HL-60/S4 treated with phorbol 12-myristate 13-acetate at 8.2 ng/mL for 4 days and 3 days (cell line): ENCODE results near the gene ACTR8.

ENCODE experiments used
- in situ Hi-C: fragments of 300-500 bp; cut with MboI; formaldehyde crosslinking; loops from 2 replicates; pipeline ENCODE4 v1.15.0; 2022; ENCODE audit warnings: low sequenced_read_pairs

The ACTR8 gene

DNA sequence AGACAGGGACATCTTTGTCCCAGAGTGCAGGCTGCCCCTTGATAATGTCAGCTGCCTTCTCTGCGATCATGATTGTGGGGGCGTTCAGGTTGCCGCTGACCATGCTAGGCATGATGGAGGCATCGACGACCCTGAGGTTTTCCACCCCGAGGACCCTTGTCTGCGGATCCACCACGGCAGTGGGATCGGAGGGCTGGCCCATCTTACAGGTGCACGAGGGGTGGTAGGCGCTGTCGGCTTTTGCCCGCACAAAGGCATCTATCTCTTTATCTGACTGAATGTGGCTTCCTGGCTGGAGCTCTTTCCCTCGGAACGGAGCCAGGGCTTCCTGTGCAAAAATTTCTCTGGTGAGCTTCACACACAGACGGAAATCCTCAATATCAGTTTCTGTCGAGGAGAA lies 64.1 kb downstream of the ACTR8 start:
- in situ Hi-C loops = no loop called here

DNA sequence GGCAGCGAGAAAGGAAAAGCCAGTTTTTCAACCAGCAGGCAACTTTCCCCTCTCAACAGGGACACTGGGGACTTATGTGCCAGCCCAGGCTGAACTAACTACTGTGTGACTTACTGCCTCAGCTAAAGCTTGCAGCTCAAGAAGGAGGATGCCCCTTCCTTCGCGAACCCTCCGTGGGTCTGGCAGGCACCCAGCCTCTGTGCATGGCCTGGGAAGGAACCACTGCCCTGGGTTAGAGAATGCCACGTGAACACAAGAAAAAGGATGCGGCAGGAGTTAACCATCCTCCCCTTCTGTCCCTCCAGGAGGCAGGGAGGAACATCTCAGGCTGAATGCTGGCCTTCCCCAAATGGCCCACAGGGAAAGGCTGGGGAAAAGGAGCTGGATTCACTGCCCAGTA lies 64.7 kb downstream of the ACTR8 start:
- in situ Hi-C loops = no loop called here
